CD4-positive, CD25-positive, alpha-beta regulatory T cell (primary cell): ENCODE results near the gene CLN3. TPM values are rescaled to one million over a fixed set of nuclear protein-coding genes. Genes with fewer than 3 reads are reported as not detected.
"Not testable (repeated sequence)": the region's sequence is repeated elsewhere in the genome, so short reads cannot be mapped to it uniquely, and the experiment has no call there.

ENCODE experiments used
- ATAC-seq, 2 donors: fragments of 150-1000 bp; cut with Tn5 transposase; one replicate each; pipeline ENCODE4 v1.10.0; 2021; ENCODE audit warnings: low read depth in 2 of 2, moderate number of reproducible peaks in 2 of 2, moderate library complexity in 1 of 2
- DNase-seq, 3 donors: peaks; one replicate each; pipeline versions ENCODE4 v3.0.0 to v3.0.0-alpha.2; 2012 to 2022; ENCODE audit warnings: mixed read lengths in 1 of 3
- H3K27ac ChIP-seq: one replicate; pipeline ENCODE4 v1.7.0; 2013; ENCODE audit warnings: mild to moderate bottlenecking, low read length; ENCODE audit not compliant: insufficient read depth, poor library complexity, severe bottlenecking
- H3K27me3 ChIP-seq: one replicate; pipeline ENCODE4 v1.7.0; 2013; ENCODE audit warnings: low read length; ENCODE audit not compliant: control insufficient read depth, insufficient read depth
- H3K36me3 ChIP-seq: one replicate; pipeline ENCODE4 v1.7.0; 2013; ENCODE audit warnings: mild to moderate bottlenecking, low read length, moderate library complexity; ENCODE audit not compliant: control insufficient read depth, insufficient read depth
- H3K4me1 ChIP-seq: 2 replicates; pipeline ENCODE4 v1.7.0; 2013; ENCODE audit warnings: mild to moderate bottlenecking, low read length; ENCODE audit not compliant: insufficient read depth, control insufficient read depth, poor library complexity, severe bottlenecking
- H3K4me3 ChIP-seq: one replicate; pipeline ENCODE4 v1.7.0; 2013; ENCODE audit warnings: low read depth, mild to moderate bottlenecking, low read length, moderate library complexity
- H3K9me3 ChIP-seq, 2 experiments: 1 replicate in 1 of 2; 2 replicates in 1 of 2; pipeline ENCODE4 v1.7.0; 2013; ENCODE audit warnings: low read length in 2 of 2, mild to moderate bottlenecking in 1 of 2, moderate library complexity in 1 of 2; ENCODE audit not compliant: control insufficient read depth in 2 of 2
- H3K27ac Mint-ChIP-seq, 3 donors: one replicate each; pipeline ENCODE4 v1.8.0; 2020 to 2022; ENCODE audit warnings: mild to moderate bottlenecking in 3 of 3, mixed read lengths in 3 of 3, moderate library complexity in 2 of 3
- H3K27me3 Mint-ChIP-seq: one replicate; pipeline ENCODE4 v1.8.0; 2022; ENCODE audit warnings: mild to moderate bottlenecking, mixed read lengths
- H3K36me3 Mint-ChIP-seq: one replicate; pipeline ENCODE4 v1.8.0; 2020; ENCODE audit warnings: mixed read lengths
- H3K4me1 Mint-ChIP-seq, 4 donors: one replicate each; pipeline ENCODE4 v1.8.0; 2020 to 2022; ENCODE audit warnings: mixed read lengths in 4 of 4, mild to moderate bottlenecking in 1 of 4
- H3K4me3 Mint-ChIP-seq, 4 donors: one replicate each; pipeline ENCODE4 v1.8.0; 2020 to 2022; ENCODE audit warnings: mild to moderate bottlenecking in 4 of 4, mixed read lengths in 4 of 4, moderate library complexity in 3 of 4
- H3K9me3 Mint-ChIP-seq, 7 donors: one replicate each; pipeline ENCODE4 v1.8.0; 2020 to 2022; ENCODE audit warnings: mixed read lengths in 7 of 7, mild to moderate bottlenecking in 3 of 7, moderate library complexity in 2 of 7
- polyA plus RNA-seq, 4 donors: library from polyadenylated mRNA; unstranded; fragments of 300-500 nt; fragmentation: Illumina TruSeq; gene quantifications; one replicate each; pipeline ENCODE4 v1.2.3, GENCODE V29; 2021
- total RNA-seq: library from RNA; stranded (reverse); gene quantifications from one replicate; pipeline ENCODE4 v1.2.3, GENCODE V29; 2022

The CLN3 gene
- total and polyA plus RNA-seq, 5 donors from 2014 or later: 24.8 to 55.2 (median 31.7) TPM

GRCh38 chr16:28532940-28533647, 41.2 kb upstream of the CLN3 start:
- peaks cover 0 to 53% (median 33%) of the 10 kb centered on the region in 4 donors for H3K4me1 Mint-ChIP-seq
- H3K4me3 Mint-ChIP-seq: peak overlapping the region in 3 of 4 donors; percentile 39 to 68 (median 52)
- no peak overlapping the region for H3K4me3 ChIP-seq
- peaks cover 5% of the 10 kb centered on the region for H3K36me3 Mint-ChIP-seq
- peaks cover 18% of the 10 kb centered on the region for H3K4me1 ChIP-seq
- no peaks in the 10 kb centered on the region for H3K9me3 ChIP-seq
- H3K27me3 ChIP-seq: no peaks in the 10 kb centered on the region
- H3K9me3 Mint-ChIP-seq: peaks cover 0 to 4% (median 2%) of the 10 kb centered on the region in 7 donors
- H3K36me3 ChIP-seq: no peaks in the 10 kb centered on the region
- no peak overlapping the region for H3K27ac ChIP-seq
- H3K27me3 Mint-ChIP-seq: peaks cover 4% of the 10 kb centered on the region
- H3K27ac Mint-ChIP-seq: peak overlapping the region; percentile 76 to 97 (median 80)
- ATAC-seq (no peak), DNase-seq (no peak)

GRCh38 chr16:28531777-28532744, 40.2 kb upstream of the CLN3 start:
- H3K36me3 ChIP-seq: no peaks in the 10 kb centered on the region
- peaks cover 18% of the 10 kb centered on the region for H3K4me1 ChIP-seq
- Mint-ChIP-seq H3K4me3 (no peak overlapping the region), H3K9me3 (peaks cover 0 to 4% (median 2%) of the 10 kb centered on the region in 7 donors), H3K4me1 (peaks cover 0 to 42% (median 26%) of the 10 kb centered on the region in 4 donors), H3K27ac (peak overlapping the region in 2 of 3 donors; percentile 69 to 76), H3K36me3 (peaks cover 5% of the 10 kb centered on the region), H3K27me3 (no peaks in the 10 kb centered on the region)
- H3K4me3 ChIP-seq: no peak overlapping the region
- H3K27me3 ChIP-seq: no peaks in the 10 kb centered on the region
- ATAC-seq (no peak), DNase-seq (no peak)
- H3K27ac ChIP-seq: no peak overlapping the region
- H3K9me3 ChIP-seq: no peaks in the 10 kb centered on the region

DNA sequence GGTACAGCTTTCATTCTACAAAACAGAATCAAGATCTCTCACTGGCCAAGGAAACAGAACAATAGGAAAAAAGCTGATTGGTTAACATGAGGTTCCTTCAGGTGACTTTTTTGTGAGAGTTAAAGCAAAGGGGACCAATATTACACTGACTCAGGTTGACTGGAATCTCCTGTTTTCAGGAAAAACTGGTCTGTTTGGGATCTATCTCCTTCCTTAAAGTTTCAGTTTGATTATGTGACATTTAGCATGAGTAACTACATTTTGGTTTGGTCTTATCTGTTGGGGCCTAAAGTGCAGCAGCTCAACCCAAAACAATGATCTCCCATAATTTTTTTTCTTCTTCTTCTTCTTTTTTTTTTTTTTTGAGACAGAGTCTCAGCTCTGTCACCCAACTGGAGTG, 37.2 kb upstream of the CLN3 start:
- Histone ChIP-seq H3K4me1 (peaks cover 7% of the 10 kb centered on the region), H3K4me3 (no peak overlapping the region), H3K9me3 (no peaks in the 10 kb centered on the region), H3K36me3 (no peaks in the 10 kb centered on the region), H3K27me3 (no peaks in the 10 kb centered on the region), H3K27ac (no peak overlapping the region)
- peak overlapping the region in 1 of 3 donors; percentile 74 for H3K27ac Mint-ChIP-seq
- ATAC-seq: no peak
- peaks cover 0 to 32% (median 11%) of the 10 kb centered on the region in 4 donors for H3K4me1 Mint-ChIP-seq
- peaks cover 4% of the 10 kb centered on the region for H3K27me3 Mint-ChIP-seq
- no peak overlapping the region for H3K4me3 Mint-ChIP-seq
- no peaks in the 10 kb centered on the region for H3K36me3 Mint-ChIP-seq
- H3K9me3 Mint-ChIP-seq: peaks cover 0 to 4% (median 0%) of the 10 kb centered on the region in 7 donors
- DNase-seq: no peak

DNA sequence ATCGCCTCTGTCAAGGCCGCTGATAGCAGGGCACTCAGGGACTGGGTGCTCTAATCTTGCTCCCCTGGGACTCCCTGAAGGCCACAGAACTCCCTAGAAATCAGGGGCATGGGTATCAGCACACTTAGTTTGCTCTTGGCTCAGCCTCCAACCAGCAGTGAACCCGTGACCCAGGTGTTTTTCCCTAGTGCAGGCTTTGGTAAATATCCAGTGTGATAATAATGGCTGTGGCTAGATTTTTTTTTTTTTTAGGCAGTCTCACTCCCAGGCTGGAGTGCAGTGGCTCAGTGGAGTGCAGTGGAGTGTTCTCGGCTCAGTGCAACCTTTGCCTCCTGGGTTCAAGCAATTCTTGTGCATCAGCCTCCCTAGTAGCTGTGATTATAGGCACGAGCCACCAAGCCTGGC, 36.6 kb upstream of the CLN3 start:
- no peak for DNase-seq
- H3K36me3 Mint-ChIP-seq: no peaks in the 10 kb centered on the region
- Histone ChIP-seq H3K4me1 (peaks cover 1% of the 10 kb centered on the region), H3K4me3 (no peak overlapping the region), H3K36me3 (no peaks in the 10 kb centered on the region), H3K9me3 (no peaks in the 10 kb centered on the region), H3K27me3 (no peaks in the 10 kb centered on the region), H3K27ac (no peak overlapping the region)
- no peak for ATAC-seq
- no peak overlapping the region for H3K27ac Mint-ChIP-seq
- peaks cover 4% of the 10 kb centered on the region for H3K27me3 Mint-ChIP-seq
- H3K4me3 Mint-ChIP-seq: no peak overlapping the region
- peaks cover 0 to 4% (median 0%) of the 10 kb centered on the region in 7 donors for H3K9me3 Mint-ChIP-seq
- peaks cover 0 to 28% (median 8%) of the 10 kb centered on the region in 4 donors for H3K4me1 Mint-ChIP-seq

DNA sequence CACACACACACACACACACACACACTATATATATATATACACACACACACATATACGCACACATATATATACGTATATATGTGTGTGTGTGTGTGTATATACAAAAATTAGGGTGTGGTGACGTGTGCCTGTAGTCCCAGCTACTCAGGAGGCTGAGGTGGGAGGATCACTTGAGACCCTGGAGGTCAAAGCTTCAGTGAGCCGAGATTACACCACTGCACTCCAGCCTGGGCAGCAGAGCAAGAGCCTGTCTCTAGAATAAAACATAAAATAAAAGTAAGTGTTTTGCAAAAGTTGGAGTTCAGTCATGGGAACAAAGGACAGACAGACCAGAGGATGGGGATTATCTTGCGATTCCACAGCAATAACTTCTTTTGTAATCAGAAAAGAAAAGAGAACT, 36.1 kb upstream of the CLN3 start:
- Mint-ChIP-seq H3K4me1 (peaks cover 0 to 24% (median 6%) of the 10 kb centered on the region in 4 donors), H3K4me3 (no peak overlapping the region), H3K27me3 (peaks cover 4% of the 10 kb centered on the region), H3K9me3 (peaks cover 0 to 2% (median 0%) of the 10 kb centered on the region in 7 donors), H3K36me3 (no peaks in the 10 kb centered on the region), H3K27ac (peak overlapping the region in 1 of 3 donors; percentile 59)
- DNase-seq (no peak), ATAC-seq (no peak)
- H3K36me3 ChIP-seq: no peaks in the 10 kb centered on the region
- no peak overlapping the region for H3K27ac ChIP-seq
- H3K4me3 ChIP-seq: no peak overlapping the region
- H3K4me1 ChIP-seq: no peaks in the 10 kb centered on the region
- no peaks in the 10 kb centered on the region for H3K9me3 ChIP-seq
- H3K27me3 ChIP-seq: no peaks in the 10 kb centered on the region

GRCh38 chr16:28527100-28527785, 35.4 kb upstream of the CLN3 start:
- peaks cover 0 to 18% (median 5%) of the 10 kb centered on the region in 4 donors for H3K4me1 Mint-ChIP-seq
- not testable (repeated sequence) for H3K27ac ChIP-seq, H3K36me3 Mint-ChIP-seq, H3K4me3 ChIP-seq, H3K27ac Mint-ChIP-seq, ATAC-seq, H3K4me1 ChIP-seq, H3K27me3 ChIP-seq, H3K4me3 Mint-ChIP-seq, H3K27me3 Mint-ChIP-seq, H3K9me3 ChIP-seq, DNase-seq, H3K9me3 Mint-ChIP-seq, H3K36me3 ChIP-seq
